Measurements from ENCODE around the gene MBNL1. TPM values are rescaled to one million over a fixed set of nuclear protein-coding genes. Genes with fewer than 3 reads are reported as not detected.

Gene MBNL1
- total RNA-seq, 1 donor from 2014 or later: 36.2 TPM

DNA sequence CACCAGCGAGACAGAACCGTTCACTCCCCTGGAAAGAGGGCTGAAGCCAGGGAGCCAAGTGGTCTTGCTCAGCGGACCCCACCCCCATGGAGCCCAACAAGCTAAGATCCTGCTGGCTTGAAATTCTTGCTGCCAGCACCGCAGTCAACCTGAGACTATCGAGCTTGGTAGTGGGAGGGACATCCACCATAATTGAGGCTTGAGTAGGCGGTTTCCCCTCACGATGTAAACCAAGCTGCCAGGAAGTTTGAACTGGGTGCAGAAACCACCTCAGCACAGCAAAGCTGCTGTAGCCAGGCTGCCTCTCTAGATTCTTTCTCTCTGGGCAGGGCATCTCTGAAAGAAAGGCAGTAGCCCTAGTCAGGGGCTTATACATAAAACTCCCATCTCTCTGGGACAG is 151.0 kb downstream of the MBNL1 start:
- TF ChIP-seq, protein P1, sequence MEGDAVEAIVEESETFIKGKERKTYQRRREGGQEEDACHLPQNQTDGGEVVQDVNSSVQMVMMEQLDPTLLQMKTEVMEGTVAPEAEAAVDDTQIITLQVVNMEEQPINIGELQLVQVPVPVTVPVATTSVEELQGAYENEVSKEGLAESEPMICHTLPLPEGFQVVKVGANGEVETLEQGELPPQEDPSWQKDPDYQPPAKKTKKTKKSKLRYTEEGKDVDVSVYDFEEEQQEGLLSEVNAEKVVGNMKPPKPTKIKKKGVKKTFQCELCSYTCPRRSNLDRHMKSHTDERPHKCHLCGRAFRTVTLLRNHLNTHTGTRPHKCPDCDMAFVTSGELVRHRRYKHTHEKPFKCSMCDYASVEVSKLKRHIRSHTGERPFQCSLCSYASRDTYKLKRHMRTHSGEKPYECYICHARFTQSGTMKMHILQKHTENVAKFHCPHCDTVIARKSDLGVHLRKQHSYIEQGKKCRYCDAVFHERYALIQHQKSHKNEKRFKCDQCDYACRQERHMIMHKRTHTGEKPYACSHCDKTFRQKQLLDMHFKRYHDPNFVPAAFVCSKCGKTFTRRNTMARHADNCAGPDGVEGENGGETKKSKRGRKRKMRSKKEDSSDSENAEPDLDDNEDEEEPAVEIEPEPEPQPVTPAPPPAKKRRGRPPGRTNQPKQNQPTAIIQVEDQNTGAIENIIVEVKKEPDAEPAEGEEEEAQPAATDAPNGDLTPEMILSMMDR (conservative IDR thresholded peaks at IDR 0.05): no peak
- H3K9me3 Mint-ChIP-seq: peaks cover 7% of the 10 kb centered on the region
- peaks cover 53% of the 10 kb centered on the region for H3K36me3 Mint-ChIP-seq (ENCODE audit: low read depth)
- no peak overlapping the region for H3K4me3 Mint-ChIP-seq
- no peaks in the 10 kb centered on the region for H3K27me3 Mint-ChIP-seq (ENCODE audit: low read depth)
- H3K27ac Mint-ChIP-seq (ENCODE audit: unreplicated experiment): no peak overlapping the region
- no peak for DNase-seq (ENCODE audit: low read depth, low spot score)
- no peaks in the 10 kb centered on the region for H3K4me1 Mint-ChIP-seq

DNA sequence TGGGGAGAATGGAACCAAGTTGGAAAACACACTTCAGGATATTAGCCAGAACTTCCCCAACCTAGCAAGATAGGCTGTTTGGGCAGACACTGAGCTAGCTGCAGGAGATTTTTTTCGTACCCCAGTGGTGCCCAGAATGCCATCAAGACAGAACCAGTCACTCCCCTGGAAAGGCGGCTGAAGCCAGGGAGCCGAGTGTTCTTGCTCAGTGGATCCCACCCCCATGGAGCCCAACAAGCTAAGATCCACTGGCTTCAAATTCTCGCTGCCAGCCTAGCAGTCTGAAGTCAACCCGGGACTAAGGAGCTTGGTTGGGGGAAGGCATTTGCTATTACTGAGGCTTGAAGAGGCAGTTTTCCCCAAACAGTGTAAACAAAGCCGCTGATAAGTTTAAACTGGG is 152.4 kb downstream of the MBNL1 start:
- Mint-ChIP-seq H3K27me3 (ENCODE audit: low read depth) (no peaks in the 10 kb centered on the region), H3K4me3 (no peak overlapping the region), H3K4me1 (no peaks in the 10 kb centered on the region), H3K36me3 (ENCODE audit: low read depth) (peaks cover 56% of the 10 kb centered on the region), H3K9me3 (peaks cover 11% of the 10 kb centered on the region), H3K27ac (ENCODE audit: unreplicated experiment) (no peak overlapping the region)
- TF ChIP-seq, protein P1 (conservative IDR thresholded peaks at IDR 0.05): no peak
- no peak for DNase-seq (ENCODE audit: low read depth, low spot score)

DNA sequence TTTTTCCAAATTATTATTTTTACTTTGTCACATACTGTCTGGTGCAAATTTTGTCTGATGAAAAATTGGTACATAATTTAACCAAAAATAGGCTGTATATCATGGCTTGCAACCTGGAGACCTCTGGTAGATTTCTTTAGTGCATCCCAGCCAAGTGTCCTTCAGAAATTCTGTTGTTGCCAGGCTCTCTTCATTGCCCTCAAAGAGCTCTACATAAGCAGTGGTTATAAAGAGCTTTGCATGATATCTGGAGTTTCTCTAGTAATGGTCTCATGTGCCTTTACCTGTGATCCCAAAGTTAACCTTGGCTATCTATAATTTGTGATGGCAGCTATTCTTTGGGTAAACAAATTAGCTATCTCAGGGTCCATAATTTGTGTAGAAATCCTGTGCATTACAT is 157.7 kb downstream of the MBNL1 start:
- Mint-ChIP-seq H3K36me3 (ENCODE audit: low read depth) (peaks cover 33% of the 10 kb centered on the region), H3K4me1 (peaks cover 4% of the 10 kb centered on the region), H3K27ac (ENCODE audit: unreplicated experiment) (no peak overlapping the region), H3K9me3 (peaks cover 7% of the 10 kb centered on the region), H3K27me3 (ENCODE audit: low read depth) (no peaks in the 10 kb centered on the region), H3K4me3 (no peak overlapping the region)
- TF ChIP-seq, protein P1 (conservative IDR thresholded peaks at IDR 0.05): no peak
- no peak for DNase-seq (ENCODE audit: low read depth, low spot score)

DNA sequence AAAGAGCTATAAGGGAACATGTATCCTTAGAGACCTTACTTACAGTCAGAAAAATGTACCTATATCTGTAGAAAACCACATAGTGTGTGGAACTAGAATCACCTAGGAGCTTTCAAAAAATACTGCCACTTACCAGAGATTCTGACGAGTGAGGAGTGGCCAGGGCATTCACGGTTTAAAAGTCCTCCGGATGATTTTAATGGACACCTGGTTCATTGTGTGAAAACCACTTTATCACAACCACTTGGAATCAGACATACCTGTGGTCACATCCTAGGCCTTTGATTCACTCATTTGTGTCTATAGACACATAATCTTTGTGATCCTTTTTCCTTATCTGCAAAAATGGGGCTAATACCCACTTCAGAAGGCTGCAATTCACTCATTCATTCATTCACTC is 159.8 kb downstream of the MBNL1 start:
- Mint-ChIP-seq H3K27me3 (ENCODE audit: low read depth) (no peaks in the 10 kb centered on the region), H3K9me3 (peaks cover 4% of the 10 kb centered on the region), H3K36me3 (ENCODE audit: low read depth) (peaks cover 17% of the 10 kb centered on the region), H3K4me1 (peaks cover 4% of the 10 kb centered on the region), H3K4me3 (no peak overlapping the region), H3K27ac (ENCODE audit: unreplicated experiment) (no peak overlapping the region)
- TF ChIP-seq, protein P1 (conservative IDR thresholded peaks at IDR 0.05): no peak
- DNase-seq (ENCODE audit: low read depth, low spot score): no peak

DNA sequence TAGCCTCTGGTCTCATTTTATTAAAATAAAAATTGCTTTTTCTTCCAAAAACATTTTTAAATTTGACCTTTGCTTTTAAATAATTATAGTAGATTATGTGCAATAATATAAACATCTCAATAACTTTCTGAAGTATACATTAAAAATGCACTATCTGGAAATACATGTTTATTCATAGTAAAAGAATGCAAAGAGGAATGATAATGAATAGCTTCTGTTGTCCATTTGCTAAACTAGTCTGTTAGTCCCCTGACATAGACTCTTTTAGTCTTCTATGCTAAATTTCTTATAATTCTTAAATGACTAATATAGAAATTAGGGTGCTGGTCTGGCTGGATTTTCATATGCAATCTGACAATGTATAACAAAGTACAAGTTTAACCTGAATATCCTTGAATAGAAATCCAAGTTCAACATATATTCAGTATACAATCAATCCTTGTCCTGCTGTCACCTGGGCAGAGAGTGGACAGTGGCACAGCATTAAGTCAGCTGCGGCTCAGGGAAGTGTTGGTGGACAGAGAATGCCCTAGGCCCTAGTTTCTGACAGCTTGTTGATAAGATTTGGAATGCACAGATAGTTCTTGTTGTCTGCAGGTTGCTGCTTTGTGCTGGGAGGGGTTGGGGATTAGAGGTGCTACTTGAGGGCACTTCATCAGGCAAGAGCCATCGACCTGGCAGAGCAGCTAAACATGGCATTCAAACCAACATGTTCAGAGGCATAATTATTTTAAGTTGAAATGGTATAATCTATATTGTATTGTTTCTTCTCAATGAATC is 161.7 kb downstream of the MBNL1 start:
- Mint-ChIP-seq H3K36me3 (ENCODE audit: low read depth) (peaks cover 21% of the 10 kb centered on the region), H3K9me3 (peaks cover 7% of the 10 kb centered on the region), H3K27me3 (ENCODE audit: low read depth) (no peaks in the 10 kb centered on the region), H3K27ac (ENCODE audit: unreplicated experiment) (no peak overlapping the region), H3K4me1 (peaks cover 4% of the 10 kb centered on the region), H3K4me3 (no peak overlapping the region)
- no peak for DNase-seq (ENCODE audit: low read depth, low spot score)
- TF ChIP-seq, protein P1 (conservative IDR thresholded peaks at IDR 0.05): no peak
